HG03066 (cell line): Measurements from ENCODE around the gene SUPT20H.

Source experiments
- ATAC-seq: cut with Tn5 transposase; IDR thresholded peaks from one replicate; pipeline ENCODE4 v1.9.1; 2021; ENCODE audit warnings: low read depth; ENCODE audit not compliant: unreplicated experiment

SUPT20H gene

DNA sequence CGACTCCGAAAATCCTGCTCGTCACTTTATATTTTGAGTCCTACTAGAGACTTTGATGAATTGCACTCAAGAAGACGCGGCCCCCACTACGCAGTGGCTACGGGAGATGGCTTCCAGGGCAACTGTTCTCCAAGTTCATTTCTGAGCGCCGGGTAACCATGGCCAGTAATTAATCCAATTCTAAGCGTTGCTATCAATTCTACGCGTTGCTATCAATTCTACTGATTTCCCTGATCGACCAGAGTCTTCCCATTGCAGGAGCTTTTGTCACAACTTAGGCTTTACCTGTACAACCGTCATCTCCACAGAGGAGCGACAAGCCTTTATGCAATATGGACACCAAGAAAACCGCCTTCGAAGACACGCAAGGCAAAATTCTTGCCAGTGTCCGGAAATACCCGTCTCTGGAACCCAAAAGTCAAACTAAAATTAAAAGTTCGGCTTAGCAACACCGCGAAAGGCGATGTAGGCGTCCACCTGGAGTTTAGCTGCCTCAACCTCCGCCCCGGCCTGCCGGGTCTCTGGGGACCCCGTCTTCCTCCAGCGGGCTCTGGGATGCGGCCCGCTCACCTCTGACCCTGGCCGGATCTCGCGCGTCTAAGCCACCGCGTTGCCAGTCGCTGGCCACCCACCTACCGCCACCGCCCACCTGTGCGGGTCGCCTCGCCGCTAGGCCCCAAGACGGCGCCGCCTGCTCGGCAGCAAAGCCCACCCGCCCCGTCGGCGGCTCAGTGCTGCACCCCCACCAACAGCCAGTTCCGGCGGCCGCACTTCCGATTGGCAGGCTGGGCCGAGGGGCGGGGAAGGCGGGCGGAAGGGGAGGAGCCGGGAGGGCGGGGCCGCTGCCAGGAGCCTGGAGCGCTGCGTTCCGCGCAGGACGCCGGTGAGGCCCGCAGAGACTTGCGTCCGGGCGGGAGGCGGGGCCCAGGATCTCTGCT is at the start of gene SUPT20H:
SUPT20H (minus strand) TSS at position 779 of the 938 bp plus-strand sequence. CDS start 8,198 bp downstream, outside the sequence.
- ATAC-seq = peak; percentile 95

DNA sequence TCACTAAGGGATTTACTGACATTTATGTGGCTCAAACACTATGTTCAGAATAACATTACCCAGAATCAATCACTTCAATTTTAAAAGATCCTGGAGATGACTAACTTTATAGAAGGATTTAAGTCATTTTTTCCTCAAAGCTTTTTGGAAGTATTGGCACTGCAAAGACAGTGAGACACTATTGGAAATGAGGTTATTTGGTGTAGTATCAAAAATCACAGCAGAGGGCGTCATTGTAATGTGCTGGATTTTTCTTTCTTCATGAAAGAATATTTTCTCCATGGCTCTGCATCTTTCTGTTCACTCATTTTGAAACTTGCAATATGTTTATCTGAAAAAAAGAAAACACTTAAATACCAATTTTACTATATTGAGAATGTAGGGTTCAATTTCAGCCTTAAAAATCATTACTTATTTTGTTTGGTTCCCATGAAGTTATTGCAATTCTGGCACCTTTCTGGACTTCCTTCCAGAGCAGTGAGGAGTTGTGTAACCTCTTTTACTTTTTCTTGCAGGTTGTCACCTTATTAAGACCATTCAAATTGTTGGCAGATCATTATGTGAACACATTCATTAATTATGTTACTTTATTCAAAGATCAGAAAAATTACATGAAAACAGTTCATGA is 49.7 kb upstream of the SUPT20H start:
- no peak for ATAC-seq

DNA sequence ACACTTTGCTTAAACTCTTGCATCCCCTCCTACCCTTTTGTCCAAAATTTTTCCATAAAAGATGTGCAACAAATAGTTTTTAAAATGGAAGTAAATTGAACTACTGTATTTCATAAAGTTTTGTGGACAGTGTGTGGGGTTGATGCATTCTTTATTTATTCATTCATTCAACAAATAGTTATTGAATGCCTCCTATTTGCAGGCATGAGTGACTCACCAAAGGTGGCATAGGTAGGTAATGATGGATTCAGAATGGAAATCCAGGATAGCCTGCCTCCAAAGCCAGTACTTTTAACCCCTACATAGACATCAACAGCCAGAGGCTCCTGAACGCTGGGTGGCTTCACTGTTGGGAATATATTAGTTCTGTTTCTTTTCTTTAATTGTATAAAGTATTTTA is 48.4 kb upstream of the SUPT20H start:
- no peak for ATAC-seq

DNA sequence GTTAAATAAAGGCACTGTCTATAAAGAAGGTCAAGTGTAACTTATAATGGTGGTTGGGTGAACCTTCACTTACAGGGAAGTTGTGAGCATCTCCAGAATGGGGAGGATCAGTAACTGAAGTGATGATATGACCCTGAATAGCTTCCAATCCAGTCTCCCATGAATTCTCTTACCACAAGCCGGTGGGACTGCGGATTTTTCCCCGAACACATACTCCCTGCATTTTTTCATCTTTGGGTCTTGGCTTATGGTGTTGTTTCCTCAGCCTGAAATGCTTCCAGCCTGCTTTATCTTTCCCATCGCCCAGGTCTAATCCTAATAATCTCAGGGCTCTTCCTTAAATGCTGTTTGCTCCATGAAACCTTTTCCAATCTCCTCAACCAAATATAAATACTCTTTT is 48.0 kb upstream of the SUPT20H start:
- ATAC-seq = no peak

DNA sequence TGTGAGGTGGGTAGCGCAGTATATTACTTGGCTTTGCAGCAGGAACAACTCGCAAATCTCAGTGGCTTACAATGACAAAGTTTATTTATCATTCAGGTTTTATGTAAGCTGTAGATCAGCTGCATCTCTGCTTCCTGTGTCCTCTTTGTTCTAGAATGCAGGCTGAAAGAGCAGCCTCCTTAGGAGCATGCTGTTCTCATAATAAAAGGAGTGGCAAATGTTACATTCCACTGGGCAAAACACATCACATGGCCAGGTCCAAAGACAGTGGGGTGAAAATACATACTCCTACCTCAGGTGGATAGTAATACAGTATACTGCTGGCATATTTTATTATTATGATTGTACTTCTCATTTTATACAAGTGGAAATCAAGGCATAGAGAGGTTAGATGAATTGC is 47.2 kb upstream of the SUPT20H start:
- no peak for ATAC-seq

DNA sequence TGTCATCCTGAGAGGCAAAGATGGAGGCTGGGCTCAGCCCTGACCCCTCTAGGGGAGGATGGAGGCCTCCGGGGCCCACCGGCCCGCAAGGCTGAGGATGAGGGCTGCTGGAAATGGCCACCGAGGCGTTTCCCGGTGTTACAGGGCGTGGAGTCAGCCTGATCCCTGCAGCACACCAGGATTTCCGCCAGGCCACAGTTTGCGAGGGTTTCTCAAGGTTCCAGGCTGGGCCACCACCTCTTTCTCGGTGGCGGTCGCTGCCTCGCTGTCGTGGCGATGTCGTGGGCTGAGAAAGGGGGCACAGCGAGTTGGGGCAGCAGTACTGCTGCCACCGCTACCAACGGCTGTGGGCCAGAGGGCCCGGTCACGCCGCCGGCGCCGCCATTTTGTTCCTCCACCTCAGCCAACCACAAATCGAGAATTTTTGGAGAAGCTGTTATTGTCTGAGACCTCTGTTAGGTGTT is 45.8 kb upstream of the SUPT20H start, which contains the start of gene CSNK1A1L:
CSNK1A1L (minus strand) TSS at position 414 of the 464 bp plus-strand sequence; CDS start at position 6, 408 bp downstream.
- ATAC-seq = no peak

DNA sequence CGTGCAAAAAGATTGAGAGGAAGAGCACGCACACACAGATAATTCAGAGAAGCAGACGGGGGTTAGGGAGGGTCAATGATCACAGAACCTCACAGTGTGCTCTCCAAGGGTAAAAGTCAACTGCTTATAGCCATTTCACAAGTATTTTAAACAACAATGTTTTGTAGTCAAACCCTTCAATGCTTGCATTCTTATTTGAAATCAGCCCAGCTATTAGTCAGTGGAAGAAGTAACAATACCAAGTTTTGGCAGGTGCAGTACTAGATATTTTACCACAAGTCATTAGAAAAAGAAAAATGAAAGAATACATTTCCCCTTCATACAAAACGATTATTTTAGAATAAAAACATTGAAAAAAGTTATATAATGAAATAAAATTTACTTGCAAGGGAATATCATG is 43.4 kb upstream of the SUPT20H start:
- no peak for ATAC-seq

DNA sequence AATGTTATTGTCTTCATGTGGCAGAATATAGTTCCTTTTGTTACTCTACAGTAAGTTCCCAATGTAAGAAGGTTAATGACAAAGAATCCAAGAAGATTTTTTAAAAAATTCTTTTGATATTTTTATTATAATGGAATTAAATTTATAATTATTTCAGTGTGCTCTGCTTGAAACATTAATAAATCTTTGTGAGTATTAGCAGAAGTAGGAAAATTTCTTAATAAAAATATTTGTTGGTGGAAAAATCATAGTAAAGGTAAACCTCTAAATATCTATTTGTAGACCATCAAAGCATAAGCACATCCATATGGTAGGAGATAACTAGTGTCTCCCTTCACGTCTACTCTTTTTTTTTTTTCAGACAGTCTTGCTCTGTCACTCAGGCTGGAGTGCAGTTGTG is 41.7 kb upstream of the SUPT20H start:
- no peak for ATAC-seq

DNA sequence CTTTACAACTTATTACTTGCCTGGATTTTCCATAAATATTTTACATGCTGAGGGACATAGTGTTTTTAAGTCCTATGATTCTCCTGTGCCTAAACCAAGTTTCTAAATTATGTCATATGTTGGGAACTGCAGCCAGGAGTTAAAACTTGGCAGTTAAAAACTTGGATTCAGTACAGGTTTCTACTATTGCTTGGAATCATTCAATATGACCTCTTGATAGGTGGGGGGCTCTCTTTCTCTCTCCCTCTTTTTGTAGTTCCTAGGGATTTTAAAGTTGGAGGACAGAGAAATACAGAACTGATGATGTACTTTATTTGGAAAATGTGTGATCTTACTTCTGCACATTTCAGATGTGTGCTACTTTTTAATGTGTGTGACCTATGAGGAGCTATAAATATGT is 41.2 kb upstream of the SUPT20H start:
- no peak for ATAC-seq

DNA sequence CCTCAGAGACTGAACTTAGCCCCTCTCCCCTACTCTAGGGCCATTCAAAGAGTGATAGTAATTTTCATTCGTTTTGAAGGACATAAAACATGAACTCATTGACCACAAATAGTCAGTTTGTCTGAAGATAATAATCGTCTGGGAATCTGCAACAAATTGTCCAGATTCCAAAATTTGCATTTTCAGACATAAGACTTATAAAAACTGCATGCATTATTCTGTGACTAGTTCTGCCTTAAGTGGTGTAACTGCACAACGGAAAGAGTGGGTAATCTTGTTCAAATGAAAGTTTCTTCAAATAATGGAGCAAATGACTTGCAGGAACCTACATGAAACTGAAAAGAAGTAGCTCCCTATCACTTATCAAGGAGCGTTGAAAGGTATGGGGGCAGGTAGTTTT is 37.6 kb upstream of the SUPT20H start:
- ATAC-seq = no peak

DNA sequence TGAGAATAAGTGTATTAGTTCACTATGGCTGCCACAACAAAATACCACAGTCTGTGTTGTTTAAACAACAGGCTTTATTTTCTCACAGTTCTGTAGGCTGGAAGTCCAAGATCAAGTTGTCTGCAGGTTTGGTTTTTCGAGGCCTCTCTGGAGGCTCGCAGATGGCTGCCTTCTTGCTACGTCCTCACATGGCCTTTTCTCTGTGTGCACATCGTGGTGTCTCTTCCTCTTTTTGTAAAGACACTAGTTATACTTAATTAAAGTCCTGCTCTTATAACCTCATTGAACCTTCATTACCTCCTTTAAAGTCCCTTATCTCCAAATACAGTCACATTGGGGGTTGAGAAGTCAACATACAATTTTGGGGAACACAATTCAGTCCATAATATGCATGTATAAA is 35.4 kb upstream of the SUPT20H start:
- no peak for ATAC-seq

DNA sequence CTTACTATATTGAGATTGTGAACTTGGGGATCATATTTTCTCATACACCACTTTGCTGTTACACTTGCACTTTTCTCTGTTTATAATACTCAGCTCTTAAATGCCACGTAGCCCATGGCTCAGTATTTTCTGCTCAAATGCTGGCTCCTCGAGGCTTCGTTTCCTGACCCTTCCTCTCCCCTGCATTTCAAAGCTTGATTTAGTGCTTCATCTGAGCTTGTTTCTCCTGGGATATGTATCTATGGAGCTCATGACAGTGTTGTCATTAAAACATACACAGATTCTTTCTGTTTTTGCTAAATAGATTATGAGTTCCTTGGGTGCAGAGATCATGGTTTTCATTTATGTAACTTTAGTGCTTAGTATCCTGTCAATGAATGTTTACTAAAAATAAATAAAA is 34.6 kb upstream of the SUPT20H start:
- no peak for ATAC-seq

DNA sequence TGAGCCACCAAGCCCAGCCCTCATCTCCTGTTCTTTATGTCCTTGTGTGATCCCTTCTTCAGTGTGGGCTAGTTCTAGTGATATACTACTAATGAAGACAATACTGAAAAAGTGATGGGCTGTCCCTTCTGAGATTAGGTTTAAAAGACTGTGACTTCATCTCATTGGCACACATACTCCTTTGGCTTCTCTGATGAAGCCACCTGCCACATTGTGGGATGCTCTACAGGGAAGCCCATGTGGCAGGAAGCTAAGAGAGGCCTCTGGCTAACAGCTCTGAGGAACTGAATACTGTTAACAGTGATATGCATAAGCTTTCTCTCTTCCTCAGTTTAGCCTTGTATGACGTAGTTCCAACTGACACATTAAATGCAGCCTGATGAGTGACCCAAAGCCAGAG is 32.3 kb upstream of the SUPT20H start:
- ATAC-seq = no peak

DNA sequence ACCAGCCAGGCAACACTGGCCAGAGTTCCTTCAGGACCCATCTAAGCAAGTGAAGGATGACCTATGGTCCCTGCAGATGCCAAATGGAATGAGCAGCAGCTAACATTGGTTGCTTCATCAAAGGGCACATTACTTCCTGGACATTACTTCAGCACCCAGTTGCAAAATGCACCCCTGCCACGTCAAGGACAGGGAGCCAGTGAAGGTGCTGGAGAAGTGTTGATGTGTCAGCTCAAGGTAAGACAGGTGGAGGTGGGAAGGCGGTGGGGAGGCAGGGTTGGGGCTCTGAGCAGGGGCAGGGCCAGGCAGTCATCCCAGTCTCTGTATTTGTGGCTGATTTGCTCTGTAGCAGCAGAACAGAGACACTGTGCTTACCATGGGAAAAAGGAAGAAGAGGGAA is 31.4 kb upstream of the SUPT20H start:
- no peak for ATAC-seq

DNA sequence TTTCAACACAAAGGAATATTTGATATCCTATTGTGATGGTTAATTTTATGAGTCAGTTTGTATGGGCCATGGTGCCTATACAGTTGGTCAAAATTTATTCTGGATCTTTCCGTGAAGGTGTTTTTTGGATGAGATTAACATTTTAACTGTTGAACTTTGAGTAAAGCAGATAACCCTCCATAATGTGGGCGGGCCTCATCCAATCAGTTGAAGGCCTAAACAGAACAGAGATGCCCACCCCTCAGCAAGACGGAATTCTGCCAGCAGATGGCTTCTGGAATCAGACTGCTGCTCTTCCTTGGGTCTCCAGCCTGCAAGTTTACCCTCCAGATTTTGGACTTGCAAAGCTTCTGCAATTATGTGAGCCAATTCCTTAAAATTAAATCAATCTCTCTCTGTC is 30.0 kb upstream of the SUPT20H start:
- no peak for ATAC-seq

DNA sequence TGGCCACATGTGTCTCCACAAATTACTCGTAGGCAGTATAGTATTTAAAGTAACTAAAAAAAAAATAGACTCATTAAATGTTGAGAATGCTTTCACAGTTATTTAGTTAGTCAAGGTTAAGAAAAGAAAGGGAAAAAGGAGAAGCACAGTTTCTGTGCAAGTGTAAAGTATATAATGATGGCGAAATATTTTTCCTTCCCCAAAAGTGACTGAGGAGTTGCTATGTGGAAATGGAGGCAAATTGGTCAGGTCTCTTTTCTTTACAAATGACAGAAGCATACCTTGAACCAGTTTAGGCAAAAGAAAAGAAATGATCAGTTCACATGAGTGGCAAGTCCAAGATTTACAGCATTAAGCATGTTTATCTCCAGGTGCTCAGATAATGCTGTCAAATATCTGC is 28.0 kb upstream of the SUPT20H start:
- no peak for ATAC-seq

DNA sequence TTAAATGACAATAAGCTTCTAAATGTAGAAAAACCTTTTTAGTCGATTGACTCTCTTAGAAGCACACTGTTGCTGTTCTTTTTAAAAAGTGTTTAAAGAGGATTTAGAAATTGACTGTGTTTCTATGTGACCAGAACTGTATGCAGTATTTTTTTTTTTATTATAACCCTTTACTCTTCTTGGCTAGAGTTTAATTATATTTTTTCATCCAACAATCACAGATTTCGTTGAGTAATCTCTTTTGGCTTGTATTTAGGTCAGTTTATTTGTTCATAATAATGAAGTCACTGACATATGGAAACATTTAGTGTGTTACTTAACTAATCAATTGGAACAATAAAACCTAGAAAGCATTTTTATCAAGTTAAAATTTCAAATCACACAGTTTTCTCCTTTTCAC is 26.1 kb upstream of the SUPT20H start:
- ATAC-seq = no peak

DNA sequence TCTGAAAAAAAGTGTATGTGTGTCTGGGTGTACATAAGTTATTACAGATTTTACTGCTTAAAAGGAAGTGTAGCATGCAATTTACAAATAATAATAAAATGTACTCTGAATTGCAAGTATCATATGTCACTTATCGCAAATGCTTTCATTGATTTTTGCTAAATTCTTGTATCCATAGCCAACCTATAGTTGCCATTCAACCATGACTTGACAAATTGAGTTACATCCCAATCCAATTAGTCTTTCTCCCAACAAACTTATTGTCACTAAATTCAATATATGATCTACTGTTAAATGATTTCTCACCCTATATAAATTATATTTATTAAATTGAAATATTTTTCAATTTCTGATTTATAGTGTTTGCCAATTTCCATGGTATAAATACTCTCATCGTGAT is 17.3 kb upstream of the SUPT20H start:
- ATAC-seq = no peak

DNA sequence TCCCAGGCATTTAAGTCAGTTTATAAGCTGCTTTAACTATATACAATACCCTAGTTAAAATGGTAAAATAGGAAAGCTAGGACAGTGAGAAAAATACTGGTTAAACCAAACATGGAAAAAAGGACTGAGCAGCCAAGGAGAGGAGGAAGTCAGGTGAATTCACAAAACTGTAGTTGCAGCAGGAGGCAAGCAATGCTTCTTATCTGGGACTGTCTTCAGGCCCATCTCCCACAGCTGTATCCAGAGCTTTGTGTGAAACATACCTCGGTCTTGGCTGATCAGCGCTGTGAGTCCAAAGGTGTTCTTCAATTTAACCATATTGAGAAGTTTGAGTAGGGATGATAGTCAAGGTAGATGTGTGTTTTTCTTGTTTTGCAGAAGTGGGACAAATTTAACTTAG is 15.7 kb upstream of the SUPT20H start:
- ATAC-seq = no peak

DNA sequence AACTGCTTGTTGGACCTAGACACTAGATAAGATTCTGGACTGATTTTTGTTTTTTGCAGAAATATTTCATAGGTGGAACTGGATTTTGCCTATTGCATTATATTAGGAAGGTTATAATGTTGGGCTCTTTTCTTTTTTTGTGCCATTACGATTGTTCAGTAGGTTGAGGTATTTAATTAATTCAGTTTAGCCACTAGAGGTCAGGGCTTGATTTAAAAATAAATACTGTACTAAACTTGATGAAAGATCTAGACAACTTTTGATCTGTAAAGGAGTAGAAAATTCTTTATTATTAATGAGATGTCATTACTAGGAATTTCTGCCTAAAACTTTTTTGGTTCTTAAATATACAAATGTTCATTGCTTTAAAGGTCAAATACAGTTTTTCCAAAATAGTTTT is 15.2 kb upstream of the SUPT20H start:
- no peak for ATAC-seq

DNA sequence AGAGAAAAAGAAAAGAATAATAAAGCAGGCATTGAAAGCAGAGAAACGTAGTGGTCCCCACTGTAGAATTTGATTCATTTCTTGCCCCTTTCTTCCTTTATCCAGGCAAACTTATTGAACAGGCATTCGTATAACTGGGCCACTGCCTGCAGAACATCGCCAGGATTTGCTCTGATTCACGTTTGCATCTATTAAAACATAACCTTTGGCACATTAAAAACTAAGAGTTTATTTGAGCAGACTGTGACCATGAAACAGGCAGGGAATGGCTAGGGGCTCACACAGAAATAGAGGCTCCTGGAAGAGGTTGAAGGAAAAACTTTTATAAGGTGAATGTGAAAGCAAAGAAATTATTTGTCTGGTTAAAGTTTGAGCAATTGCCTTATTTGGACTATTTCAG is 12.5 kb upstream of the SUPT20H start:
- no peak for ATAC-seq

DNA sequence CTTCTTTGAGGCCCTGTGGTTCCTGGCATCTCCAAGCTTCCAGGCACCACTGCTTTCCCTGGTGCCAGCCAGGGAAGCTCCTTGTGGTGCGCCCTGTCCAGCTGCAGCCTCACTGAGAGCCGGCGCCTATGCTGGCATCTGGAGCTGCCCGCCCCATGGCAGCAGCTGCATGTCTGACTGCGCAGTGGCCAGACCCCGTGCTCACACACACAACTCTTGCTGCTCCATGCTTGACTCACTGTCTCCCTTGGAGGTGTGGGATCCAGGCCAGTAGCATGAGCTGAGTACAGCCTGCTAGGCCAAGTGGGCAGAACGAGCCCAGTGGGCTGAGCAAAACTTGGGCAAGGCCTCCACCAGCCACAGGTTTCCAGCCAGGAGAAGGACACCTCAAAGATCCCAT is 11.5 kb upstream of the SUPT20H start:
- ATAC-seq = no peak
